HepG2 (cell line): ENCODE results near the gene TANGO2. TPM values are rescaled to one million over a fixed set of nuclear protein-coding genes. Genes with fewer than 3 reads are reported as not detected.

Experiments used
- ATAC-seq: fragments of 200-7000 bp; cut with Tn5 transposase; 3 replicates; pipeline ENCODE4 v1.9.1; 2020; ENCODE audit warnings: mild to moderate bottlenecking, moderate library complexity
- BruUV-seq: library from RNA; stranded (reverse); fragments of 400-500 nt; replicated peaks from 2 replicates; lab custom pipeline; 2021; lab: Mats Ljungman, UMichigan
- CTCF ChIA-PET: fragments of 300-600 bp; formaldehyde crosslinking; extraction: SDS; loops from one replicate; lab custom pipeline; 2021; ENCODE audit warnings: low total read pairs, inconsistent platforms, low intra/inter-chr PET ratio; lab: Yijun Ruan, JAX
- POLR2A ChIA-PET: fragments of 350-600 bp; sonication (Branson Sonifier 250); formaldehyde crosslinking; loops from one replicate; lab custom pipeline; 2020; ENCODE audit warnings: antibody characterized with exemption, inconsistent platforms; lab: Yijun Ruan, JAX
- DNase-seq: peaks from one replicate; pipeline ENCODE4 v3.0.0-alpha.2; 2015; ENCODE audit warnings: low spot score
- FAIRE-seq: peaks from 3 replicates; lab custom pipeline; 2011; peaks lifted over from hg19 to GRCh38; lab: Jason Lieb, UNC
- H2AFZ ChIP-seq: one replicate; pipeline ENCODE4 v1.6.1; 2011; ENCODE audit warnings: low read length, inconsistent platforms
- H3K27ac ChIP-seq: fragments of 300-600 bp; 3 replicates; pipeline ENCODE4 v1.8.0; 2011; ENCODE audit warnings: mixed run types, mild to moderate bottlenecking, mixed read lengths, low read length, inconsistent platforms; ENCODE audit not compliant: insufficient read depth; ENCODE audit errors: extremely low read length
- H3K27me3 ChIP-seq, 2 experiments: fragments of 200-600 bp in 1 of 2; 2 replicates in 1 of 2; 3 replicates in 1 of 2; pipeline versions ENCODE4 v1.6.0 to v1.8.0; 2011; ENCODE audit warnings: low read length in 2 of 2, mild to moderate bottlenecking in 2 of 2, moderate library complexity in 2 of 2, inconsistent platforms in 1 of 2; ENCODE audit not compliant: insufficient read depth in 2 of 2, control insufficient read depth in 1 of 2
- H3K36me3 ChIP-seq, 2 experiments: fragments of 200-600 bp in 1 of 2; replicated peaks in 1 of 2; 2 replicates in 1 of 2; 3 replicates in 1 of 2; pipeline versions ENCODE4 v1.5.1 to v1.8.0; 2011; ENCODE audit warnings: low read length in 2 of 2, inconsistent platforms in 1 of 2; ENCODE audit not compliant: insufficient read depth in 2 of 2, control insufficient read depth in 1 of 2
- H3K4me1 ChIP-seq: 2 replicates; pipeline ENCODE4 v1.5.1; 2012; ENCODE audit warnings: low read length, inconsistent platforms; ENCODE audit not compliant: insufficient read depth
- H3K4me2 ChIP-seq: 2 replicates; pipeline ENCODE4 v1.6.0; 2011; ENCODE audit warnings: low read depth, low read length, inconsistent platforms
- H3K4me3 ChIP-seq, 3 experiments: fragments of 200-600 bp in 1 of 3; sonication (generic), shearing (Covaris generic) in 1 of 3; replicated peaks in 1 of 3; 2 replicates each; pipeline ENCODE4 v1.5.1; 2011 to 2016; ENCODE audit warnings: low read length in 3 of 3, inconsistent platforms in 2 of 3, low read depth in 2 of 3, mild to moderate bottlenecking in 2 of 3, control low read depth in 1 of 3, mixed read lengths in 1 of 3; ENCODE audit not compliant: insufficient read depth in 1 of 3
- H3K79me2 ChIP-seq: one replicate; pipeline ENCODE4 v1.6.1; 2011; ENCODE audit warnings: low read length, inconsistent platforms; ENCODE audit not compliant: insufficient read depth
- H3K9ac ChIP-seq: 2 replicates; pipeline ENCODE4 v1.6.0; 2011; ENCODE audit warnings: mild to moderate bottlenecking, low read depth, low read length, inconsistent platforms; ENCODE audit not compliant: insufficient read depth
- H3K9me3 ChIP-seq: 2 replicates; pipeline ENCODE4 v1.5.1; 2012; ENCODE audit warnings: mild to moderate bottlenecking, low read length
- H4K20me1 ChIP-seq: 2 replicates; pipeline ENCODE4 v1.6.0; 2011; ENCODE audit warnings: inconsistent platforms, mild to moderate bottlenecking, low read length, moderate library complexity; ENCODE audit not compliant: insufficient read depth
- AGO2 ChIP-seq: fragments of 200-400 bp; formaldehyde crosslinking; optimal IDR thresholded peaks from 2 replicates; pipeline ENCODE3; 2017; ENCODE audit warnings: mild to moderate bottlenecking, low read depth, low read length, moderate library complexity
- MAF1 ChIP-seq: sonication (generic); formaldehyde crosslinking; IDR thresholded peaks from 2 replicates; pipeline ENCODE4 v1.5.0; 2020; ENCODE audit warnings: missing genetic modification reagents, borderline replicate concordance
- POLR2A ChIP-seq, 2 experiments: IDR thresholded peaks; 2 replicates each; pipeline ENCODE4 v1.6.1; 2011; ENCODE audit warnings: low read depth in 2 of 2, low read length in 2 of 2, mild to moderate bottlenecking in 1 of 2, moderate library complexity in 1 of 2; ENCODE audit not compliant: insufficient read depth in 1 of 2
- PRMT3 ChIP-seq: sonication (generic); formaldehyde crosslinking; IDR thresholded peaks from 2 replicates; pipeline ENCODE4 v1.8.1; 2022; ENCODE audit warnings: low read depth, mild to moderate bottlenecking, moderate library complexity, missing genetic modification reagents, borderline replicate concordance
- RBFOX2 ChIP-seq: fragments of 200-400 bp; formaldehyde crosslinking; IDR thresholded peaks from 2 replicates; pipeline ENCODE4 v1.6.1; 2017; ENCODE audit warnings: low read depth, mild to moderate bottlenecking, low read length
- WGBS: methylation state at CpG from one replicate; pipeline ENCODE4 v1.1.6; 2017; ENCODE audit warnings: low lambda C conversion rate; 5-methylcytosine and 5-hydroxymethylcytosine counted together
- in situ Hi-C: cut with HindIII; loops from 2 replicates; pipeline ENCODE4 v1.10.0; 2017; ENCODE audit warnings: low pct_unique_long_range_greater_than_20kb; ENCODE audit not compliant: extremely low pct_ligation_motif_present
- intact Hi-C: fragments of 100-400 bp; cut with micrococcal nuclease; formaldehyde crosslinking; loops from one replicate; pipeline ENCODE4 v1.10.0; 2022; ENCODE audit not compliant: unreplicated experiment
- polyA plus RNA-seq, 8 experiments: library from polyadenylated mRNA; depleted of rRNA in 3 of 8; stranded (reverse) in 7 of 8; unstranded in 1 of 8; fragments of >200 nt; fragmentation: Illumina TruSeq in 4 of 8; extraction: Trizol in 4 of 8; gene quantifications; 2 replicates each; pipeline versions ENCODE4 v1.2.1 to v1.2.3, GENCODE V29; 2011 to 2016; ENCODE audit warnings: low read depth in 4 of 8, missing spikeins in 1 of 8, mixed read lengths in 1 of 8; ENCODE audit not compliant: insufficient read depth in 1 of 8
- total RNA-seq, 5 experiments: library from RNA; depleted of rRNA; stranded (reverse); fragments of >200 nt; fragmentation: Illumina TruSeq; extraction: Trizol; gene quantifications; 2 replicates each; pipeline ENCODE4 v1.2.3, GENCODE V29; 2016; ENCODE audit warnings: low read depth in 1 of 5

TANGO2 gene
- total and polyA plus RNA-seq, 2 of the 13 experiments (the other 11 are each of a cell fraction or from before 2014, with no cell fraction given) = 12.9 to 14.8 TPM

DNA sequence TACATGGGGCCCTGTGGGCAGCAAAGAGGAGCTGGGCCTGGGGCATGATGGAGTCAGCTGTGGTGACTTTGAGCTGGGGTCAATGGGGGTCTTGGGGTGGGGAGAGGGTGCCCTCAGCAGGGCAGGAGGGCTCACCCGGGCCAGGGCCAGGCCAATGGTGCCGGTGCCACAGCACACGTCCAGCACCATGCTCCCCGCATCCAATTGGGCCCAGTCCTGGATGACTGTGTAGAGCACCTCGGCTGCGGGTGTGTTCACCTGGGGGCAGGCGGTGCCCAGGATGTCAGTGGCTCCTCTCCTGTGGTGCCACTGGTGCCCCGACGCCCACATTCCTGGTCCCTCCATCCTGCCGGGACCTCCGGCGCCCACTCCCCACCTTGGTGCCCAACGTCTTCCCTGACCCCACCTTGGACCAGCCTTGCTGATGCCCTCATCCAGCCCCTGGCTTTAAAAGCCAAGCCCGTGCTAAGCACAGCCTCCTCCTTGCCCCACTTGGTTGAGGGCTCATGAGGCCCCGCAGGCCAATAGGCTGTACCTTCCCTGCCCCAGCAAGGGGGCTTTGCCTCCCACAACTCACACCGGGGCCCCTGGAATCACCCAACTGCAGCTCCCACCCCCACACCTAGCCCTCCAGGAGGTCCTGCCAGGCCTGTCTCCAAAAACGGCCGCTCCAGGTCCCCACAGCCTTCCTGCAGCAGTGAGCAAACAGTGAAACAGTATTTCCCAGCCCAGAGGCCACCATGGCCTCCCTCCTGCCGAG, 92.8 kb downstream of the TANGO2 start:
- no peak overlapping the region for H3K27ac ChIP-seq
- H3K36me3 ChIP-seq = peaks cover 11 to 69% of the 10 kb centered on the region in 2 experiments
- ATAC-seq (no peak), DNase-seq (no peak), FAIRE-seq (no peak)
- 98% methylated on average over 10 of the region's 19 CpGs for WGBS
- no TSS peak for BruUV-seq
- H3K4me2 ChIP-seq = no peak overlapping the region
- in situ Hi-C loops (no loop called here), intact Hi-C loops (no loop called here)
- no peak overlapping the region for H2AFZ ChIP-seq
- H3K9ac ChIP-seq = no peak overlapping the region
- ChIA-PET POLR2A (interaction anchor here (1.1 kb wide), 1 partner anchor 16 kb away, joined by 3 read pairs; no protein-coding TSS in a partner anchor), CTCF (no interaction called here)
- H3K79me2 ChIP-seq = peaks cover 31% of the 10 kb centered on the region
- no peaks in the 10 kb centered on the region; a peak in 1 of 5 replicates for H3K27me3 ChIP-seq
- peak in 1 of 2 experiments; percentile 42; a peak in 1 of 4 replicates for TF ChIP-seq POLR2A (IDR thresholded peaks at IDR 0.05; ENCODE audit: insufficient read depth in 1 of 2, low read depth in 2 of 2, low read length in 2 of 2)
- TF ChIP-seq RBFOX2 = peak; percentile 51
- TF ChIP-seq MAF1 (CRISPR knock-in tag) = no peak
- peak; percentile 63 for TF ChIP-seq AGO2
- no peaks in the 10 kb centered on the region for H3K9me3 ChIP-seq
- H3K4me1 ChIP-seq = peaks cover 27% of the 10 kb centered on the region
- H4K20me1 ChIP-seq = peaks cover 4% of the 10 kb centered on the region; the same call in 1 of the 2 replicates
- no peak overlapping the region for H3K4me3 ChIP-seq

DNA sequence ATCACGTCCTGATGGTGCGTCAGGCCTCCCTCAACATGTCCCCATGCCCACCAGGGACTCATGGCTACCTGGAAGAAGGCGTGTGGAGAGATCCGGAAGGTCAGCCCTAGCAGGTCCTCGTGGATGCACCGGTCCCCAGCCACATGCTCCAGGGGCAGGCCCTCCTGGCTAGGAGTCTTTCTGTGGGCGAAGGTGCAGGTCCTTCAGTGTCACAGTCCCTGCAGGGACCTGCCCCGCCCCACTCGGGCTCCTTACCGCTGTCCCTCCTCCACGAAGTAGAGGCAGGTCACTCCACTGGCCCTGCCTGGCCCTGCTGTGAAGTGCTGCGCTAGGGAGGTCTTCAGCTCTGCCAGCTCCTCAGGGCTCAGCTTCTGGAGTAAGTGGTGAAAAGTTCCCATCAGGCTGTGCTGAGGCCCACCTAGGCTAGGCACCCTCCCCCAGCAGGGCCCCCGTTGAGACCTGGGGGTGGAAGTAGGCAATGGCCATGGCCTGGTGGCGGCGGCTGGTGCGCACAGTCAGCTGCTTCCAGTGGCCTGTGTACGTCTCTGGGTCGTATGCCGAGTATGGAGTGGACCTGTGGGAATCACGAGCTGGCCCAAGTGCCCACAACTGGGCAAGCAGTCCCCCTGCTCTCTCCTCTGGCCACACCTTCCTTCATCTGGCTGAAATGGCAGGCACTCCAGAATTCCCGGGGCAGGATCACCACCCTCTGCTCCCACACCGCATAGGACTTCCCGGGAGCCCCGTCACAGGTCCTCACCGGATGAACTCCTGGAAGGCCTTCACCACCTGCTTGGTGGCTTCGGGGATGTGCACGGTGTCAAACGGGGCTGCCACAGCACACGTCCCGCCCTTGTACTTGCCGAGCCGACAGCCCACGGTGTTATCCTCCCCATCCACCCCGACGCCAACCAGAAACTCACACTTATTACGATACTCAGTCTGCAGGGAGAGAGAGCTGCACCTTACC, 93.9 kb downstream of the TANGO2 start:
- H3K4me3 ChIP-seq = no peak overlapping the region
- WGBS = 96% methylated on average over 25 of the region's 36 CpGs
- no peak overlapping the region for H3K4me2 ChIP-seq
- no peak for FAIRE-seq
- H3K4me1 ChIP-seq = peaks cover 37% of the 10 kb centered on the region
- peaks cover 41% of the 10 kb centered on the region for H3K79me2 ChIP-seq
- no TSS peak for BruUV-seq
- peaks cover 5 to 68% of the 10 kb centered on the region in 2 experiments for H3K36me3 ChIP-seq
- no peak for DNase-seq
- in situ Hi-C loops = no loop called here
- no peaks in the 10 kb centered on the region; a peak in 1 of 5 replicates for H3K27me3 ChIP-seq
- H3K27ac ChIP-seq = no peak overlapping the region
- peaks cover 4% of the 10 kb centered on the region; the same call in 1 of the 2 replicates for H4K20me1 ChIP-seq
- no peak overlapping the region for H3K9ac ChIP-seq
- ChIA-PET POLR2A (interaction anchor here (1.1 kb wide), 1 partner anchor 15 kb away, joined by 3 read pairs; no protein-coding TSS in a partner anchor), CTCF (no interaction called here)
- H3K9me3 ChIP-seq = no peaks in the 10 kb centered on the region
- TF ChIP-seq AGO2 (peak; percentile 59), PRMT3 (CRISPR knock-in tag) (no peak)
- intact Hi-C loops = loop anchor here (5.0 kb wide), 1 partner anchor 32 kb away; the partner anchor contains the start of gene DGCR8
- ATAC-seq = no peak
- H2AFZ ChIP-seq = no peak overlapping the region
